HG02981 (cell line): Measurements from ENCODE around the gene COIL.

Experiments
- ATAC-seq: cut with Tn5 transposase; IDR thresholded peaks from one replicate; pipeline ENCODE4 v1.9.1; 2021; ENCODE audit warnings: mild to moderate bottlenecking, moderate library complexity; ENCODE audit not compliant: unreplicated experiment

The COIL gene

GRCh38 chr17:56936697-56937322 lies 24.0 kb downstream of the COIL start:
- no peak for ATAC-seq

GRCh38 chr17:56935461-56935860 lies 25.4 kb downstream of the COIL start:
- no peak for ATAC-seq

DNA sequence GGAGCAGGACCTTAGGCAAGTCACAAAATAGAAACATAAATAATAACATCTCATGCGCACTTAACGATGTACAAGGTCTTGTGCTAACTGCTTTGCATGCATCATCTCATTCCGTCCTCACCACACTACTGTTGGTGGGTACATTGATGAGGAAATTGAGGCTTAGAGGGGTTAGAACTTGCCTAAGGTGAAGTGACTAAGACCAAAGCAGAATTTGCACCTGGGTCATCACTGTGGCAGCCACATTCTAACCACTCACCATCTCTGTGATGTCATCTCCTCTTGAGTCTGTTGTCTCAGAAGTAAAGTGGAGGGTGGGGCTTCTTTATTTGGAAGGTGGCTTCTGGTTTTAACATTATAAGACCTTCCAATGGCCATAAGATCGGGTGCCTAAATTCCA lies 26.6 kb downstream of the COIL start:
- no peak for ATAC-seq

GRCh38 chr17:56933868-56934267 lies 27.0 kb downstream of the COIL start:
- no peak for ATAC-seq

- ATAC-seq = no peak
Observed at GRCh38 chr17:56933151-56933745, 27.6 kb downstream of the COIL start.

DNA sequence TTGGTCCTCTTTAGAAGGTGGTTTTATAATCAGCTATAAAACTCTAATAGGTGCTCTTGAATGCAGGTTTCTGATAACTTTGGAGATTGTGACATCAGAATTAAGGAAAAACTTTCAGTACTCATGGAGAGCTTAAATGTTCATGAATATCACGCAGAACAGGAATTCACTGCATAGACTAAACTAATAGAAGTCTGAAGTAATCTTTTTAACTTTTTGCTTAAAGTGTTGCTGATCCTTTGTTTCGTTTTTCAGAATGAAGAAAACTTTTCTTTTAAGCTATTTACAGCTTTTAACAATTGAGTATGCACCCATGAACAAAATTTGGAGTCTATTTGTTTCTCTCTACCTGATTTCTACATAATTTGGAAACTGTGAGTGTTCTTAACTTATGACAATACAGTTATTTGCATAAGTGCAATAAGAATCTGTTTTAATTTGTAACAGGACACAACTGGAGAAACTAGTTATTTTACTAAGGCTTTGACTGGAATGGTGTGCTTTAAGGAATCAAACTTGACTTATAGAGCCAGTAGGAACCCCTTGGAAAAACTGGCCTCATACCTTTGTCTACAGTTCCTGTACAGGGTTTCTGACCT lies 30.0 kb downstream of the COIL start:
- ATAC-seq = no peak

GRCh38 chr17:56929362-56929969 lies 31.4 kb downstream of the COIL start:
- no peak for ATAC-seq

- ATAC-seq = no peak
Observed at GRCh38 chr17:56928586-56928985, 32.3 kb downstream of the COIL start.

- ATAC-seq = no peak
Observed at GRCh38 chr17:56926704-56927103, 34.1 kb downstream of the COIL start.

DNA sequence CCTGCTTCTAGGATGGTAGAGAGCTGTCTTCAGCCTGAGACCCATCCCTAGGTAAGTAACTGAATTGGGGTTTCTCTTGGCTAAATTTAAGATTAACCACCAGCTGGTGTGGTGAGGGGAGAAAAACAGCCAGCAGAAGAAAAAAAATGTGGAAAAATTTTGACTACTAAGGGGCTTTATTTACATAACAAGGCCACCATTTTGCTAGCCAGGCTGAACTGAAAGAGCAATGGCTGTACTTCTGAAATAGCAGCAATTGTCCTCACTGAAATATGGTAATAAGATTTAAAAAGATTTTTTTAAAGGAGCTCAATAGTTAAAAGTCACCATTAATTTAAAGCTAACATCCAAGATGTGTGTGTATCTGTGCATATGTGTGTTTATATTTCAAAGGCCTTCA lies 34.6 kb downstream of the COIL start:
- no peak for ATAC-seq

GRCh38 chr17:56925088-56925487 lies 35.8 kb downstream of the COIL start:
- ATAC-seq = no peak

- no peak for ATAC-seq
Observed at GRCh38 chr17:56919717-56920116, 41.1 kb downstream of the COIL start.

DNA sequence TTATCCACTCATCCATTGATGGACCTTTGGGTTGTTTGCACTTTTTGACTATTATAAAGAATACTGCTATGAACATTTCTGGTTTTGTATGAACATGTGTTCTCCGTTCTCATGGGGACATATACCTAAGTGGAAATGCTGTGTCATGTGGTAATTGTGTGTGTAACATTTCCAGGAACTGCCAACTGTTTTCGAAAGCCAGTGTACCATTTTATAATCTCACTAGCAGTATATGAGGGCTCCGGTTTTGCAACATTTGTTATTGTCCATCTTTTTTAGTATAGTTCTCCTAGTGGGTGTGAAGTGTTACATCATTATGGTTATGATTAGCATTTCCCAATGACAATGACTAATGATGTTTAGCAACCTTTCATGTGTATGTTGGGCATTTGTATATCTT lies 41.9 kb downstream of the COIL start:
- ATAC-seq = no peak

GRCh38 chr17:56917559-56918296 lies 43.1 kb downstream of the COIL start:
- no peak for ATAC-seq

DNA sequence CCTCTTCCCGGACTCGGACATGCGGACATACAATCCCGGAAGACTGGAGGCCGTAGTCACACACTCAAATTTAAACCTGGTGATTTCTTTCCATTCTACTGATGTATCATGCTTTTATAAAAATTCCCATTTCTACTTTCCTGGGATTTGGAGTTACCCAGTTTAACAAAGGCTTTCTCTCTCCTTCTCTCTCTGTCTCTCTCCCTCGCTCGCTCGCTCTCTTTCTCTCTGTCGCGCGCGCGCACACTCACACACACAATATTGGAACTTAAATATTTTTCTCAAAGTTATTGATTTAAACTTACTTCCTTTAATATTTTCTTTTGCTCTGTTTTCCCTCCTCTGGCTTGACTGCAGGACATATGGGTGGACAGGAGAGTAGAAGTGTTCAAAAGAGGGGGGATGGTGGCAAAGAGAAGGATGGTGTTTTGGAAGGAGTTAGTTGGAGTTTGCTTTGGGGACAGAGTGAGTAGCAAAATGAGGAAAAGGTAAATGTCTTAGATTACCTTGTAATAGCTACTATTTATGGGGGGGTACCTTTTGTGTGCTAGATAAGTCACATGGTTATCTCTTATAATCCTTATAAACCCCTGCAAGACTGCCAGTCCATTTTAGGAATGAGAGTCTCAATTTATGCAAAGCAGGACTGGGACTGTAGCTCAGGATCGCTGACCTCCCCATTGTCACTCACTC lies 46.1 kb downstream of the COIL start:
- ATAC-seq = no peak

- peak; percentile 75 for ATAC-seq
Observed at GRCh38 chr17:56913867-56914580, 46.8 kb downstream of the COIL start, which contains the start of gene TRIM25. TSS of gene TRIM25 (minus strand) at chr17:56914049. CDS start at chr17:56913988, 61 bp downstream.

DNA sequence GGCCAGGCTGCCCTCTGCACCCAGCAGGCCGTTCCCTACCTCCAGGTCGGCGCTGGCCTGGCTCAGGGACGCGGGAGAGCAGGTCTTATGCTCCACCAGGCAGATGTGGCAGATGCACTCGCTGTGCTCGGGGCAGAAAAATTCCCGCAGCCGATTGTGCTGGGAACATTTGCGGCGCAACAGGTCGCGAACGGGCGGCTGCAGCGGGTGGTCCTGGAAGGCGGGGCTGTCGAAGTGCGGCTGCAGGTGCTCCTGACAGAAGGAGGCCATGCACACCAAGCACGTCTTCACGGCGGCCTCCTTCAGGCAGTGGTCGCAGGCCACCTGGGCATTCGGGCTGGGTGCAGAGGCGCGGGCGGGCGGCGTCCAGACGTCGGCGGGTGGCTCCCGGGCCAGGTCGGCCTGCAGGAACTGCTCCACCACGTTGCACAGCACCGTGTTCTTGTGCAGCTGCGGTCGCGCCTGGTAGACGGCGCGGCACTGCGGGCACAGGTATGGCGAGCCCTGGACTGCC lies 47.4 kb downstream of the COIL start:
- ATAC-seq = peak; percentile 32

- ATAC-seq = no peak
Observed at GRCh38 chr17:56913000-56913311, 47.9 kb downstream of the COIL start.

DNA sequence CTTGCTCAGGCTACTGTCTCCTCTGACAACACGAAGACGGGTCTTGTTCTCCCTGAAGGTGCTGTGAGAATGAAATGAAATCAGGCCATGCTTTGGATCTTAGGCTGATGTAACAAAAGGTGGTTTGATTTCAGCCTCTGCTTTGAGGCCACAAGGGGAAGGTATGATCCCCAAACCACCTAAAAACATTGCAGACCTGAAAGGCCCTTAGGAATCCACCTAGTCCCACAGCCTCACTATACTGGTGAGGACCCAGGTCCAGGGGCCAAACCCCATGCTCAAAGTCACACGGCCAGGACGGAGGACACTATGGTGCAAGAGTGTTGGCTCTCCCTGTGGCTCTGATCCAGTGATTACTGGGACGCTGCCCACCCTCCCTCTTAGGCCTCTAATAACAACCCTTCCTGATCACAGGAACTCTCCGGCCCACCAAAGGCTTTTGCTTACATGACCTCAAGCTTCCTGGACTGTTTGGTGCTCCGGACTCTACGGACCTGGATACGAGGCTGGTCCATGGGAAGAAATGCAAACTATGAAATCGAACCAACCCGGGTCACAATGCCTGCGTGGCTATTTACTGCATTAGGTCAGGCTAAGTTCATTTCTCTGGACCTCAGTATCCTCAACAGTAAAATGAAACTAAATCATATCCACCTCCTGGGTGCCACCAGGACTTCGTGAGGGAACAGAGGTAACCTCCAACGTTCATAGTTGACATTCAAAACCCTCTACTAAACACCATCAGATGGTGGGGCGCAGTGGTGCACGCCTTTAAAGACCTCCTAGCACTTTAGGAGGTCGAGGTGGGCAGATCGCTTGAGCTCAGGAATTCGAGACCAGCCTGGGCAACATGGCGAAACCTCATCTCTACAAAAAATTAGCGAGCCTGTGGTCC lies 48.5 kb downstream of the COIL start:
- ATAC-seq = no peak
